ENCODE results near the gene IFNL3.

The IFNL3 gene

GRCh38 chr19:39194832-39195542 is 49.8 kb downstream of the IFNL3 start:
- DNase-seq: no peak

- DNase-seq: no peak
Measured at GRCh38 chr19:39193803-39194202, 51.0 kb downstream of the IFNL3 start.
